GM12878 (cell line): ENCODE data around the gene PARP11. TPM values are rescaled to one million over a fixed set of nuclear protein-coding genes. Genes with fewer than 3 reads are reported as not detected.

ENCODE experiments used
- ATAC-seq: fragments of 200-7000 bp; cut with Tn5 transposase; 3 replicates; pipeline ENCODE4 v1.9.1; 2020; ENCODE audit warnings: mild to moderate bottlenecking, moderate library complexity
- BruUV-seq: library from RNA; stranded (reverse); fragments of 400-500 nt; replicated peaks from 2 replicates; lab custom pipeline; 2021; lab: Mats Ljungman, UMichigan
- CTCF ChIA-PET: fragments of 300-600 bp; sonication (Branson Sonifier 250); formaldehyde crosslinking; extraction: SDS; loops from one replicate; lab custom pipeline; 2021; ENCODE audit warnings: inconsistent platforms; lab: Yijun Ruan, JAX
- POLR2A ChIA-PET: fragments of 350-600 bp; formaldehyde crosslinking; extraction: SDS; loops from one replicate; lab custom pipeline; 2021; ENCODE audit warnings: inconsistent platforms; lab: Charles Lee
- RAD21 ChIA-PET: fragments of 300-600 bp; sonication (Branson Sonifier 250); formaldehyde crosslinking; loops from one replicate; lab custom pipeline; 2023; ENCODE audit warnings: antibody characterized with exemption; ENCODE audit not compliant: unreplicated experiment; lab: Charles Lee
- SMC1A ChIA-PET: fragments of 300-600 bp; sonication (Branson Sonifier 250); formaldehyde crosslinking; loops from one replicate; lab custom pipeline; 2023; ENCODE audit not compliant: unreplicated experiment, uncharacterized antibody; lab: Charles Lee
- DNase-seq: peaks from one replicate; pipeline ENCODE4 v3.0.0-alpha.2; 2011; ENCODE audit warnings: low read depth, low spot score
- FAIRE-seq: peaks from 3 replicates; lab custom pipeline; 2011; peaks lifted over from hg19 to GRCh38; lab: Jason Lieb, UNC
- H2AFZ ChIP-seq: 2 replicates; pipeline ENCODE4 v1.6.0; 2011; ENCODE audit warnings: low read depth, low read length, control low read depth; ENCODE audit not compliant: control insufficient read depth
- H3K27ac ChIP-seq: 2 replicates; pipeline ENCODE4 v1.5.1; 2011; ENCODE audit warnings: control low read depth; ENCODE audit not compliant: control insufficient read depth, insufficient read depth
- H3K27me3 ChIP-seq, 2 experiments: replicated peaks in 1 of 2; 2 replicates each; pipeline versions ENCODE4 v1.6.0 to v1.6.1; 2011; ENCODE audit warnings: low read length in 1 of 2; ENCODE audit not compliant: control insufficient read depth in 2 of 2, insufficient read depth in 2 of 2
- H3K36me3 ChIP-seq, 2 experiments: 2 replicates each; pipeline ENCODE4 v1.5.1; 2011; ENCODE audit warnings: low read length in 1 of 2; ENCODE audit not compliant: control insufficient read depth in 2 of 2, insufficient read depth in 2 of 2
- H3K4me1 ChIP-seq: 2 replicates; pipeline ENCODE4 v1.6.1; 2011; ENCODE audit warnings: mild to moderate bottlenecking, low read length, moderate library complexity, mixed read lengths; ENCODE audit not compliant: control insufficient read depth, insufficient read depth
- H3K4me2 ChIP-seq: 2 replicates; pipeline ENCODE4 v1.6.0; 2011; ENCODE audit warnings: control low read depth; ENCODE audit not compliant: control insufficient read depth, insufficient read depth
- H3K4me3 ChIP-seq: fragments of 200-600 bp; sonication (generic); 2 replicates; pipeline ENCODE4 v1.5.1; 2016
- H3K79me2 ChIP-seq: 2 replicates; pipeline ENCODE4 v1.6.0; 2011; ENCODE audit warnings: low read length; ENCODE audit not compliant: control insufficient read depth, insufficient read depth
- H3K9ac ChIP-seq: 2 replicates; pipeline ENCODE4 v1.8.0; 2011; ENCODE audit warnings: low read length, control low read depth, mixed read lengths; ENCODE audit not compliant: control insufficient read depth, insufficient read depth
- H3K9me3 ChIP-seq: replicated peaks from 3 replicates; pipeline ENCODE4 v1.5.1; 2011; ENCODE audit warnings: mild to moderate bottlenecking, low read length; ENCODE audit not compliant: control insufficient read depth, insufficient read depth
- H4K20me1 ChIP-seq: 2 replicates; pipeline ENCODE4 v1.6.0; 2011; ENCODE audit not compliant: control insufficient read depth, insufficient read depth
- ATF7 ChIP-seq: fragments of 450-650 bp; IDR thresholded peaks from 2 replicates; pipeline ENCODE4 v1.6.1; 2016; ENCODE audit warnings: low read depth, mild to moderate bottlenecking
- BHLHE40 ChIP-seq, 2 experiments: fragments of 450-650 bp in 1 of 2; IDR thresholded peaks; 2 replicates each; pipeline ENCODE4 v1.6.1; 2011 to 2017; ENCODE audit warnings: low read depth in 2 of 2, borderline replicate concordance in 1 of 2, improper control_type of control experiment in 1 of 2, low read length in 1 of 2, mild to moderate bottlenecking in 1 of 2
- BRCA1 ChIP-seq: IDR thresholded peaks from 2 replicates; pipeline ENCODE4 v1.6.1; 2011; ENCODE audit warnings: low read depth, low read length, improper control_type of control experiment
- CREM ChIP-seq: IDR thresholded peaks from 2 replicates; pipeline ENCODE4 v1.6.1; 2014; ENCODE audit warnings: antibody characterized with exemption, low read depth
- EP300 ChIP-seq, 2 experiments: fragments of 150-350 bp in 1 of 2; IDR thresholded peaks; 2 replicates each; pipeline ENCODE4 v1.6.1; 2011 to 2012; ENCODE audit warnings: low read depth in 2 of 2, low read length in 2 of 2, borderline replicate concordance in 1 of 2, improper control_type of control experiment in 1 of 2, inconsistent platforms in 1 of 2; ENCODE audit not compliant: control insufficient read depth in 1 of 2
- ETV6 ChIP-seq, 2 experiments: fragments of 450-650 bp in 1 of 2; IDR thresholded peaks in 1 of 2; conservative IDR thresholded peaks in 1 of 2; 2 replicates each; pipeline ENCODE4 v1.6.1; 2014; ENCODE audit warnings: antibody characterized with exemption in 1 of 2, borderline replicate concordance in 1 of 2, low read depth in 1 of 2, mild to moderate bottlenecking in 1 of 2, moderate library complexity in 1 of 2
- FOXM1 ChIP-seq: IDR thresholded peaks from 2 replicates; pipeline ENCODE4 v1.6.1; 2012; ENCODE audit warnings: low read depth, mild to moderate bottlenecking, inconsistent platforms, low read length, moderate library complexity
- IRF4 ChIP-seq: IDR thresholded peaks from 2 replicates; pipeline ENCODE4 v1.6.1; 2011; ENCODE audit warnings: low read depth, low read length
- MEF2A ChIP-seq: IDR thresholded peaks from 2 replicates; pipeline ENCODE4 v1.6.1; 2011; ENCODE audit warnings: low read depth, mild to moderate bottlenecking, low read length, moderate library complexity; ENCODE audit not compliant: insufficient read depth
- MEF2B ChIP-seq: fragments of 450-650 bp; IDR thresholded peaks from 2 replicates; pipeline ENCODE4 v1.6.1; 2018; ENCODE audit warnings: mild to moderate bottlenecking, moderate library complexity; ENCODE audit not compliant: partially characterized antibody, poor library complexity, severe bottlenecking
- RUNX3 ChIP-seq: IDR thresholded peaks from 2 replicates; pipeline ENCODE4 v1.6.1; 2012; ENCODE audit warnings: low read length, inconsistent platforms
- SREBF2 ChIP-seq: IDR thresholded peaks from 2 replicates; pipeline ENCODE4 v1.6.1; 2012; ENCODE audit warnings: mild to moderate bottlenecking, low read length
- TAF1 ChIP-seq: IDR thresholded peaks from 2 replicates; pipeline ENCODE4 v1.6.1; 2011; ENCODE audit warnings: mild to moderate bottlenecking, low read depth, low read length, borderline replicate concordance
- YY1 ChIP-seq: IDR thresholded peaks from 2 replicates; pipeline ENCODE4 v1.6.1; 2011; ENCODE audit warnings: low read depth, mild to moderate bottlenecking, low read length
- WGBS: methylation state at CpG from one replicate; pipeline ENCODE4 v1.1.6; 2016; ENCODE audit warnings: low lambda C conversion rate; ENCODE audit not compliant: insufficient replicate concordance, insufficient coverage; ENCODE audit errors: missing lambda C conversion rate; 5-methylcytosine and 5-hydroxymethylcytosine counted together
- in situ Hi-C: fragments of 300-500 bp; cut with MboI; formaldehyde crosslinking; loops from 9 replicates; pipeline ENCODE4 v1.14.3; 2018; ENCODE audit warnings: mixed read lengths
- intact Hi-C: fragments of 100-400 bp; cut with micrococcal nuclease; formaldehyde crosslinking; loops from one replicate; pipeline ENCODE4 v1.14.2; 2022; ENCODE audit not compliant: unreplicated experiment
- polyA plus RNA-seq, 11 experiments: library from polyadenylated mRNA; depleted of rRNA in 4 of 11; unstranded in 6 of 11; stranded (reverse) in 5 of 11; fragments of >200 nt; fragmentation: Nextera tagmentation in 4 of 11; fragmentation: Illumina TruSeq in 1 of 11; extraction: Ambion mirVana in 4 of 11; extraction: Trizol in 1 of 11; gene quantifications; 1 replicate in 1 of 11; 2 replicates in 10 of 11; pipeline versions ENCODE4 v1.2.1 to v1.2.3, GENCODE V29; 2011 to 2016; ENCODE audit warnings: inconsistent platforms in 2 of 11, missing spikeins in 2 of 11, low read depth in 1 of 11
- total RNA-seq, 4 experiments: library from RNA; depleted of rRNA in 3 of 4; stranded (reverse); fragments of >200 nt in 3 of 4; fragmentation: Illumina TruSeq in 1 of 4; extraction: Trizol in 1 of 4; gene quantifications; 2 replicates each; pipeline versions ENCODE4 v1.2.1 to v1.2.3, GENCODE V29; 2013 to 2021
- TF ChIP-seq, protein P1 (sequence below): IDR thresholded peaks from 2 replicates; pipeline ENCODE4 v1.6.1; 2011; ENCODE audit warnings: borderline replicate concordance, low read depth, mild to moderate bottlenecking, moderate library complexity, low read length; ENCODE audit not compliant: insufficient read depth, poor library complexity, severe bottlenecking
- TF ChIP-seq, protein P2 (sequence below): fragments of 450-650 bp; IDR thresholded peaks from 2 replicates; pipeline ENCODE4 v1.6.1; 2017; ENCODE audit warnings: mild to moderate bottlenecking, moderate library complexity

Gene PARP11
- total and polyA plus RNA-seq, 10 of the 15 experiments (the other 5 are each of a cell fraction or from before 2014, with no cell fraction given) = 3.0 to 14.1 (median 6.3) TPM

DNA sequence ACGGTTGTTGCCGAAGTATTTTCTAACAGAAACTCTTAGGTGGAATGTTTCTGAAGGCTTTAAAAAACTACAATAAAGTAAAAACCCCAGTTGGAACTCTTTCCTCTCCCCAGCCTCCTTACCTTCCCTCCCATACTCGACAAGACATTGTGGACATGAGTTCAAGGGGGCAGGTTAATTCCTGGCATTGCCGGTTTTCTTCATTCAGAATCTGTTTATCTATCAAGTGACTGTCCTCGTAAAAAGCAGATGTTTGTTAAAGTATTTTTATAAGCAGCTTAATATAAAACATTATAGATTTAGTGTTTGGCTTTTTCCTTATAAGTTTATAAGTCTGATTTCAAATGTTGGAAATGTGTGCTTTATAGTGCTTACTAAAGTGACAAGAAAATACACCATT, 30.7 kb downstream of the PARP11 start:
- Histone ChIP-seq H3K9me3 (no peaks in the 10 kb centered on the region; the same call in 2 of the 3 replicates), H2AFZ (no peak overlapping the region), H3K27me3 (no peaks in the 10 kb centered on the region), H4K20me1 (no peaks in the 10 kb centered on the region), H3K4me1 (peaks cover 3% of the 10 kb centered on the region; the same call in 1 of the 2 replicates), H3K9ac (no peak overlapping the region), H3K27ac (no peak overlapping the region), H3K79me2 (no peaks in the 10 kb centered on the region), H3K4me3 (no peak overlapping the region), H3K4me2 (no peak overlapping the region), H3K36me3 (no peaks in the 10 kb centered on the region)
- WGBS = 75% methylated on average over 5 of the region's 5 CpGs
- ATAC-seq = no peak
- in situ Hi-C loops = no loop called here
- no TSS peak for BruUV-seq
- CTCF ChIA-PET = interaction anchor here (1.2 to 1.4 kb wide), 2 partner anchors 39 to 542 kb away, joined by 3 to 6 read pairs; no protein-coding TSS in a partner anchor
- POLR2A ChIA-PET = no interaction called here
- SMC1A ChIA-PET = interaction anchor here (0.7 kb wide), 1 partner anchor 22 kb away, joined by 4 read pairs; no protein-coding TSS in a partner anchor
- no peak for FAIRE-seq
- intact Hi-C loops = no loop called here
- TF ChIP-seq MEF2A (no peak), FOXM1 (no peak), BHLHE40 (IDR thresholded peaks at IDR 0.05; ENCODE audit: borderline replicate concordance in 1 of 2, low read depth in 2 of 2, low read length in 1 of 2) (no peak), SREBF2 (no peak), ETV6 (conservative IDR thresholded peaks at IDR 0.05 in 1 of 2, IDR thresholded peaks at IDR 0.05 in 1 of 2; ENCODE audit: borderline replicate concordance in 1 of 2, low read depth in 1 of 2) (no peak), EP300 (IDR thresholded peaks at IDR 0.05; ENCODE audit: borderline replicate concordance in 1 of 2, control insufficient read depth in 1 of 2, low read depth in 2 of 2, low read length in 2 of 2) (no peak), ATF7 (no peak), TAF1 (no peak), YY1 (no peak), MEF2B (no peak), IRF4 (no peak), CREM (no peak), RUNX3 (no peak), BRCA1 (no peak)
- TF ChIP-seq, protein P1, sequence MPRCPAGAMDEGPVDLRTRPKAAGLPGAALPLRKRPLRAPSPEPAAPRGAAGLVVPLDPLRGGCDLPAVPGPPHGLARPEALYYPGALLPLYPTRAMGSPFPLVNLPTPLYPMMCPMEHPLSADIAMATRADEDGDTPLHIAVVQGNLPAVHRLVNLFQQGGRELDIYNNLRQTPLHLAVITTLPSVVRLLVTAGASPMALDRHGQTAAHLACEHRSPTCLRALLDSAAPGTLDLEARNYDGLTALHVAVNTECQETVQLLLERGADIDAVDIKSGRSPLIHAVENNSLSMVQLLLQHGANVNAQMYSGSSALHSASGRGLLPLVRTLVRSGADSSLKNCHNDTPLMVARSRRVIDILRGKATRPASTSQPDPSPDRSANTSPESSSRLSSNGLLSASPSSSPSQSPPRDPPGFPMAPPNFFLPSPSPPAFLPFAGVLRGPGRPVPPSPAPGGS = no peak
- TF ChIP-seq, protein P2, sequence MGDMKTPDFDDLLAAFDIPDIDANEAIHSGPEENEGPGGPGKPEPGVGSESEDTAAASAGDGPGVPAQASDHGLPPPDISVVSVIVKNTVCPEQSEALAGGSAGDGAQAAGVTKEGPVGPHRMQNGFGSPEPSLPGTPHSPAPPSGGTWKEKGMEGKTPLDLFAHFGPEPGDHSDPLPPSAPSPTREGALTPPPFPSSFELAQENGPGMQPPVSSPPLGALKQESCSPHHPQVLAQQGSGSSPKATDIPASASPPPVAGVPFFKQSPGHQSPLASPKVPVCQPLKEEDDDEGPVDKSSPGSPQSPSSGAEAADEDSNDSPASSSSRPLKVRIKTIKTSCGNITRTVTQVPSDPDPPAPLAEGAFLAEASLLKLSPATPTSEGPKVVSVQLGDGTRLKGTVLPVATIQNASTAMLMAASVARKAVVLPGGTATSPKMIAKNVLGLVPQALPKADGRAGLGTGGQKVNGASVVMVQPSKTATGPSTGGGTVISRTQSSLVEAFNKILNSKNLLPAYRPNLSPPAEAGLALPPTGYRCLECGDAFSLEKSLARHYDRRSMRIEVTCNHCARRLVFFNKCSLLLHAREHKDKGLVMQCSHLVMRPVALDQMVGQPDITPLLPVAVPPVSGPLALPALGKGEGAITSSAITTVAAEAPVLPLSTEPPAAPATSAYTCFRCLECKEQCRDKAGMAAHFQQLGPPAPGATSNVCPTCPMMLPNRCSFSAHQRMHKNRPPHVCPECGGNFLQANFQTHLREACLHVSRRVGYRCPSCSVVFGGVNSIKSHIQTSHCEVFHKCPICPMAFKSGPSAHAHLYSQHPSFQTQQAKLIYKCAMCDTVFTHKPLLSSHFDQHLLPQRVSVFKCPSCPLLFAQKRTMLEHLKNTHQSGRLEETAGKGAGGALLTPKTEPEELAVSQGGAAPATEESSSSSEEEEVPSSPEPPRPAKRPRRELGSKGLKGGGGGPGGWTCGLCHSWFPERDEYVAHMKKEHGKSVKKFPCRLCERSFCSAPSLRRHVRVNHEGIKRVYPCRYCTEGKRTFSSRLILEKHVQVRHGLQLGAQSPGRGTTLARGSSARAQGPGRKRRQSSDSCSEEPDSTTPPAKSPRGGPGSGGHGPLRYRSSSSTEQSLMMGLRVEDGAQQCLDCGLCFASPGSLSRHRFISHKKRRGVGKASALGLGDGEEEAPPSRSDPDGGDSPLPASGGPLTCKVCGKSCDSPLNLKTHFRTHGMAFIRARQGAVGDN = no peak
- no peak for DNase-seq
- RAD21 ChIA-PET = no interaction called here
